NT2/D1 (cell line): Measurements from ENCODE around the gene MED23.

Experiments
- SUZ12 ChIP-seq: IDR thresholded peaks from 2 replicates; pipeline ENCODE4 v1.6.1; 2011; ENCODE audit not compliant: insufficient read length, insufficient read depth; ENCODE audit errors: extremely low read depth
- YY1 ChIP-seq: IDR thresholded peaks from 2 replicates; pipeline ENCODE4 v1.6.1; 2011; ENCODE audit not compliant: insufficient read length, insufficient read depth

DNA sequence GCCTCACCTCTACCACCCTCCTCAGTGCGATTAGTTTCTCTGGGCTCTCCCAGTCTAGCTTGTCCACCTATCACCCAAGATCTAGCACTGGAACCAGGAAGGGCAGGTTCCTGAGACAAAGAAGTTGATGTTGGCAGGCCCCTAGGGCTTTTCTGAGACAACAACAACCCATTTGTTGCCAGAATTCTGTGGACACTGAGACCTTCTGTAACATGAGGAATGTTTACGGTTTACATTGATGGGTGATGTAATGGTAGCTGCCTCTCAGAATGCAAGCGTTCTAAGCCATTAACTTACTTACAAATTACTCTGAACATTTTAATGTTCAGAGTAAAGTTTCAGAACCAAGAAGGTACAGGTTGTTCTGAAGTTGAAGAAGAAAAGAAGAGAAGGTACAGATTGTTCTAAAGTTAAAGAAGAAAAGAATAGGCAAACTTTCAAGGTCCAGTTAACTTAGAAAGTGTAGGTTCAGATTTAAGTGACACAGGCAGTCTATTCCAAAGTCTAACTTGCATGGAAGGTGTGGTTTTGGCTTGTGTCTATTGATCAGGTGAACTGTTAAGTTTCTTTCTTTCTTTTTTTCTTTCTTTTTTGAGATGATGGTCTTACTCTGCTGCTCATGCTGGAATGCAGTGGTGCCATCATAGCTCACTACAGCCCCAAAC, 3.7 kb upstream of the MED23 start:
- TF ChIP-seq SUZ12 = no peak
- no peak for TF ChIP-seq YY1
